GM12878 (cell line): ENCODE data around the gene KLHDC9. TPM values are rescaled to one million over a fixed set of nuclear protein-coding genes. Genes with fewer than 3 reads are reported as not detected.

Experiments used
- ATAC-seq: fragments of 200-7000 bp; cut with Tn5 transposase; 3 replicates; pipeline ENCODE4 v1.9.1; 2020; ENCODE audit warnings: mild to moderate bottlenecking, moderate library complexity
- BruUV-seq: library from RNA; stranded (reverse); fragments of 400-500 nt; replicated peaks from 2 replicates; lab custom pipeline; 2021; lab: Mats Ljungman, UMichigan
- CTCF ChIA-PET: fragments of 300-600 bp; sonication (Branson Sonifier 250); formaldehyde crosslinking; extraction: SDS; loops from one replicate; lab custom pipeline; 2021; ENCODE audit warnings: inconsistent platforms; lab: Yijun Ruan, JAX
- POLR2A ChIA-PET: fragments of 350-600 bp; formaldehyde crosslinking; extraction: SDS; loops from one replicate; lab custom pipeline; 2021; ENCODE audit warnings: inconsistent platforms; lab: Charles Lee
- RAD21 ChIA-PET: fragments of 300-600 bp; sonication (Branson Sonifier 250); formaldehyde crosslinking; loops from one replicate; lab custom pipeline; 2023; ENCODE audit warnings: antibody characterized with exemption; ENCODE audit not compliant: unreplicated experiment; lab: Charles Lee
- SMC1A ChIA-PET: fragments of 300-600 bp; sonication (Branson Sonifier 250); formaldehyde crosslinking; loops from one replicate; lab custom pipeline; 2023; ENCODE audit not compliant: unreplicated experiment, uncharacterized antibody; lab: Charles Lee
- DNase-seq: peaks from one replicate; pipeline ENCODE4 v3.0.0-alpha.2; 2011; ENCODE audit warnings: low read depth, low spot score
- FAIRE-seq: peaks from 3 replicates; lab custom pipeline; 2011; peaks lifted over from hg19 to GRCh38; lab: Jason Lieb, UNC
- H2AFZ ChIP-seq: 2 replicates; pipeline ENCODE4 v1.6.0; 2011; ENCODE audit warnings: low read depth, low read length, control low read depth; ENCODE audit not compliant: control insufficient read depth
- H3K27ac ChIP-seq: 2 replicates; pipeline ENCODE4 v1.5.1; 2011; ENCODE audit warnings: control low read depth; ENCODE audit not compliant: control insufficient read depth, insufficient read depth
- H3K27me3 ChIP-seq, 2 experiments: replicated peaks in 1 of 2; 2 replicates each; pipeline versions ENCODE4 v1.6.0 to v1.6.1; 2011; ENCODE audit warnings: low read length in 1 of 2; ENCODE audit not compliant: control insufficient read depth in 2 of 2, insufficient read depth in 2 of 2
- H3K36me3 ChIP-seq, 2 experiments: 2 replicates each; pipeline ENCODE4 v1.5.1; 2011; ENCODE audit warnings: low read length in 1 of 2; ENCODE audit not compliant: control insufficient read depth in 2 of 2, insufficient read depth in 2 of 2
- H3K4me1 ChIP-seq: 2 replicates; pipeline ENCODE4 v1.6.1; 2011; ENCODE audit warnings: mild to moderate bottlenecking, low read length, moderate library complexity, mixed read lengths; ENCODE audit not compliant: control insufficient read depth, insufficient read depth
- H3K4me2 ChIP-seq: 2 replicates; pipeline ENCODE4 v1.6.0; 2011; ENCODE audit warnings: control low read depth; ENCODE audit not compliant: control insufficient read depth, insufficient read depth
- H3K4me3 ChIP-seq: fragments of 200-600 bp; sonication (generic); 2 replicates; pipeline ENCODE4 v1.5.1; 2016
- H3K79me2 ChIP-seq: 2 replicates; pipeline ENCODE4 v1.6.0; 2011; ENCODE audit warnings: low read length; ENCODE audit not compliant: control insufficient read depth, insufficient read depth
- H3K9ac ChIP-seq: 2 replicates; pipeline ENCODE4 v1.8.0; 2011; ENCODE audit warnings: low read length, control low read depth, mixed read lengths; ENCODE audit not compliant: control insufficient read depth, insufficient read depth
- H3K9me3 ChIP-seq: replicated peaks from 3 replicates; pipeline ENCODE4 v1.5.1; 2011; ENCODE audit warnings: mild to moderate bottlenecking, low read length; ENCODE audit not compliant: control insufficient read depth, insufficient read depth
- H4K20me1 ChIP-seq: 2 replicates; pipeline ENCODE4 v1.6.0; 2011; ENCODE audit not compliant: control insufficient read depth, insufficient read depth
- ASH2L ChIP-seq: fragments of 300-600, 200-600 bp; sonication (generic); IDR thresholded peaks from 2 replicates; pipeline ENCODE4 v1.6.1; 2017; ENCODE audit warnings: low read depth, mild to moderate bottlenecking, borderline replicate concordance
- EED ChIP-seq: sonication (generic); IDR thresholded peaks from 2 replicates; pipeline ENCODE4 v1.6.1; 2016; ENCODE audit warnings: antibody characterized with exemption, low read depth
- GABPA ChIP-seq: IDR thresholded peaks from 2 replicates; pipeline ENCODE4 v1.6.1; 2014; ENCODE audit warnings: antibody characterized with exemption, low read depth, mild to moderate bottlenecking, inconsistent platforms
- IKZF2 ChIP-seq, 2 experiments: fragments of 450-650 bp; IDR thresholded peaks; 2 replicates each; pipeline ENCODE4 v1.6.1; 2017; ENCODE audit warnings: mild to moderate bottlenecking in 2 of 2, moderate library complexity in 2 of 2
- LARP7 ChIP-seq: fragments of 450-650 bp; IDR thresholded peaks from 2 replicates; pipeline ENCODE4 v1.6.1; 2017; ENCODE audit warnings: mild to moderate bottlenecking
- ZNF24 ChIP-seq: fragments of 450-650 bp; IDR thresholded peaks from 2 replicates; pipeline ENCODE4 v1.6.1; 2017; ENCODE audit warnings: antibody characterized with exemption, mild to moderate bottlenecking
- WGBS: methylation state at CpG from one replicate; pipeline ENCODE4 v1.1.6; 2016; ENCODE audit warnings: low lambda C conversion rate; ENCODE audit not compliant: insufficient replicate concordance, insufficient coverage; ENCODE audit errors: missing lambda C conversion rate; 5-methylcytosine and 5-hydroxymethylcytosine counted together
- in situ Hi-C: fragments of 300-500 bp; cut with MboI; formaldehyde crosslinking; loops from 9 replicates; pipeline ENCODE4 v1.14.3; 2018; ENCODE audit warnings: mixed read lengths
- intact Hi-C: fragments of 100-400 bp; cut with micrococcal nuclease; formaldehyde crosslinking; loops from one replicate; pipeline ENCODE4 v1.14.2; 2022; ENCODE audit not compliant: unreplicated experiment
- polyA plus RNA-seq, 11 experiments: library from polyadenylated mRNA; depleted of rRNA in 4 of 11; unstranded in 6 of 11; stranded (reverse) in 5 of 11; fragments of >200 nt; fragmentation: Nextera tagmentation in 4 of 11; fragmentation: Illumina TruSeq in 1 of 11; extraction: Ambion mirVana in 4 of 11; extraction: Trizol in 1 of 11; gene quantifications; 1 replicate in 1 of 11; 2 replicates in 10 of 11; pipeline versions ENCODE4 v1.2.1 to v1.2.3, GENCODE V29; 2011 to 2016; ENCODE audit warnings: inconsistent platforms in 2 of 11, missing spikeins in 2 of 11, low read depth in 1 of 11
- total RNA-seq, 4 experiments: library from RNA; depleted of rRNA in 3 of 4; stranded (reverse); fragments of >200 nt in 3 of 4; fragmentation: Illumina TruSeq in 1 of 4; extraction: Trizol in 1 of 4; gene quantifications; 2 replicates each; pipeline versions ENCODE4 v1.2.1 to v1.2.3, GENCODE V29; 2013 to 2021
- TF ChIP-seq, protein P1 (sequence below): fragments of 450-650 bp; IDR thresholded peaks from 2 replicates; pipeline ENCODE4 v1.6.1; 2017; ENCODE audit warnings: antibody characterized with exemption, mild to moderate bottlenecking, moderate library complexity
- TF ChIP-seq, protein P2 (sequence below): fragments of 450-650 bp; IDR thresholded peaks from 2 replicates; pipeline ENCODE4 v1.6.1; 2017; ENCODE audit warnings: low read depth, mild to moderate bottlenecking, moderate library complexity
- TF ChIP-seq, protein P3 (sequence below): IDR thresholded peaks from 2 replicates; pipeline ENCODE4 v1.6.1; 2011; ENCODE audit warnings: low read depth, low read length, improper control_type of control experiment, borderline replicate concordance
- TF ChIP-seq, protein P4 (sequence below): IDR thresholded peaks from 2 replicates; pipeline ENCODE4 v1.6.1; 2011; ENCODE audit warnings: borderline replicate concordance, low read depth, mild to moderate bottlenecking, moderate library complexity, low read length; ENCODE audit not compliant: insufficient read depth, poor library complexity, severe bottlenecking
- TF ChIP-seq, protein P5 (sequence below): IDR thresholded peaks from 2 replicates; pipeline ENCODE4 v1.6.1; 2012; ENCODE audit warnings: low read depth, low read length, improper control_type of control experiment
- TF ChIP-seq, protein P6 (sequence below): IDR thresholded peaks from 2 replicates; pipeline ENCODE4 v1.6.1; 2012; ENCODE audit warnings: low read length, inconsistent platforms

The KLHDC9 gene
- total and polyA plus RNA-seq, 10 of the 15 experiments (the other 5 are each of a cell fraction or from before 2014, with no cell fraction given) = 0.66 to 4.9 (median 2.6) TPM

DNA sequence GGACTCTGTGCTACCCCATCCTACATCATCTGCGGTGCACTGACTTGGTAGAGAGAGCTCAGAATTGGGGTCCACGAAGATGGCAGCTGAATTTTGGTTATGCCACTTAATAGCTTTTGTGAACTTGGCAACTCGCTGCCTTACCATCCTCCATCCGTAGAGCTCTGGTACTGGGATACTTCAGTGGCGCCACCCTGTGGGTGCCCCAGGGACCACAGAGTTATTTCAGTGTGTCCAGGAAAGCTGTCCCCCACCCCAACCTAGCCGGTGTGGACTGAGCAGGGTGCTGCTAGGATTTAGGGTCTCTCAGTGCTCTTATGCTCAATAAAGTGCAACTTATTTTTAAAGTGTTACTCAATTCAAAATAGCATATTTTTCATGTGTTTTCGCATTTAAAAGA lies 43.4 kb upstream of the KLHDC9 start (continued):
- TF ChIP-seq, protein P1, sequence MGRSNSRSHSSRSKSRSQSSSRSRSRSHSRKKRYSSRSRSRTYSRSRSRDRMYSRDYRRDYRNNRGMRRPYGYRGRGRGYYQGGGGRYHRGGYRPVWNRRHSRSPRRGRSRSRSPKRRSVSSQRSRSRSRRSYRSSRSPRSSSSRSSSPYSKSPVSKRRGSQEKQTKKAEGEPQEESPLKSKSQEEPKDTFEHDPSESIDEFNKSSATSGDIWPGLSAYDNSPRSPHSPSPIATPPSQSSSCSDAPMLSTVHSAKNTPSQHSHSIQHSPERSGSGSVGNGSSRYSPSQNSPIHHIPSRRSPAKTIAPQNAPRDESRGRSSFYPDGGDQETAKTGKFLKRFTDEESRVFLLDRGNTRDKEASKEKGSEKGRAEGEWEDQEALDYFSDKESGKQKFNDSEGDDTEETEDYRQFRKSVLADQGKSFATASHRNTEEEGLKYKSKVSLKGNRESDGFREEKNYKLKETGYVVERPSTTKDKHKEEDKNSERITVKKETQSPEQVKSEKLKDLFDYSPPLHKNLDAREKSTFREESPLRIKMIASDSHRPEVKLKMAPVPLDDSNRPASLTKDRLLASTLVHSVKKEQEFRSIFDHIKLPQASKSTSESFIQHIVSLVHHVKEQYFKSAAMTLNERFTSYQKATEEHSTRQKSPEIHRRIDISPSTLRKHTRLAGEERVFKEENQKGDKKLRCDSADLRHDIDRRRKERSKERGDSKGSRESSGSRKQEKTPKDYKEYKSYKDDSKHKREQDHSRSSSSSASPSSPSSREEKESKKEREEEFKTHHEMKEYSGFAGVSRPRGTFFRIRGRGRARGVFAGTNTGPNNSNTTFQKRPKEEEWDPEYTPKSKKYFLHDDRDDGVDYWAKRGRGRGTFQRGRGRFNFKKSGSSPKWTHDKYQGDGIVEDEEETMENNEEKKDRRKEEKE = no peak
- TF ChIP-seq, all 136 proteins: peak for 0

DNA sequence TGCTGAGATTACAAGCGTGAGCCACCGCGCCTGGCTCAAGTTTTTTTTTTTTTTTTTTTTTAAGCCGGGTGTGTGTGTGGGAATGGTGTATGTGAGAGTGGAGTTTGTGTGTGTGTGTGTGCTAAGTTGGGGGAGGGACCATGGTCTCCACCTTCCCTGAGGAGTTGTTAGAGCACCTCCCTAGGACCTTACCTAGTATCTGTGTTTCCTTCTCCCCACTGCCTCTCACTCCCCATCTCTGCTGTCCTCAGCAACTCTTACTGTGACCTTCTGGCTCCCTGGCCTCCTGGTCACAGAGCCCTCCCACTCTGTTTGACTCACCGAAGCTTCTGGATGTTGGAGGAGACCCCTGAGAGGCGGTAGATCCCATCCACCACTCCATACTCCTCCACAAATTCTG lies 38.9 kb upstream of the KLHDC9 start:
- no peaks in the 10 kb centered on the region for H4K20me1 ChIP-seq
- RAD21 ChIA-PET = interaction anchor here (0.9 kb wide), 1 partner anchor 13 kb away, joined by 4 read pairs; no protein-coding TSS in a partner anchor
- intact Hi-C loops = no loop called here
- H3K9ac ChIP-seq = no peak overlapping the region
- H3K27ac ChIP-seq = peak overlapping the region; percentile 40
- FAIRE-seq = no peak
- no peak overlapping the region for H2AFZ ChIP-seq
- no peak for DNase-seq
- ATAC-seq = no peak
- 95% methylated on average over 6 of the region's 6 CpGs for WGBS
- POLR2A ChIA-PET = interaction anchor here (1.1 to 1.6 kb wide), 2 partner anchors 12 to 27 kb away, joined by 3 to 15 read pairs; no protein-coding TSS in a partner anchor
- no peaks in the 10 kb centered on the region for H3K9me3 ChIP-seq
- no peak overlapping the region for H3K4me3 ChIP-seq
- CTCF ChIA-PET = interaction anchor here (1.0 to 1.2 kb wide), 3 partner anchors 12 to 69 kb away, joined by 3 to 4 read pairs (median 3); partner anchors contain the start of gene USF1
- H3K4me1 ChIP-seq = peaks cover 9% of the 10 kb centered on the region; the same call in 1 of the 2 replicates
- no peak overlapping the region for H3K4me2 ChIP-seq
- H3K27me3 ChIP-seq = no peaks in the 10 kb centered on the region
- peaks cover 25% of the 10 kb centered on the region for H3K79me2 ChIP-seq
- H3K36me3 ChIP-seq = peaks cover 10 to 12% of the 10 kb centered on the region in 2 experiments
- SMC1A ChIA-PET = interaction anchor here (0.6 to 2.5 kb wide), 6 partner anchors 9 to 232 kb away, joined by 3 to 10 read pairs (median 4); partner anchors contain the start of genes ARHGAP30, KLHDC9 and USF1
- in situ Hi-C loops = no loop called here
- BruUV-seq = no TSS peak
- TF ChIP-seq ASH2L (no peak), EED (no peak), GABPA (no peak), IKZF2 (IDR thresholded peaks at IDR 0.05) (no peak), LARP7 (no peak), ZNF24 (no peak)
- TF ChIP-seq, protein P2, sequence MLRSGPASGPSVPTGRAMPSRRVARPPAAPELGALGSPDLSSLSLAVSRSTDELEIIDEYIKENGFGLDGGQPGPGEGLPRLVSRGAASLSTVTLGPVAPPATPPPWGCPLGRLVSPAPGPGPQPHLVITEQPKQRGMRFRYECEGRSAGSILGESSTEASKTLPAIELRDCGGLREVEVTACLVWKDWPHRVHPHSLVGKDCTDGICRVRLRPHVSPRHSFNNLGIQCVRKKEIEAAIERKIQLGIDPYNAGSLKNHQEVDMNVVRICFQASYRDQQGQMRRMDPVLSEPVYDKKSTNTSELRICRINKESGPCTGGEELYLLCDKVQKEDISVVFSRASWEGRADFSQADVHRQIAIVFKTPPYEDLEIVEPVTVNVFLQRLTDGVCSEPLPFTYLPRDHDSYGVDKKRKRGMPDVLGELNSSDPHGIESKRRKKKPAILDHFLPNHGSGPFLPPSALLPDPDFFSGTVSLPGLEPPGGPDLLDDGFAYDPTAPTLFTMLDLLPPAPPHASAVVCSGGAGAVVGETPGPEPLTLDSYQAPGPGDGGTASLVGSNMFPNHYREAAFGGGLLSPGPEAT = no peak
- TF ChIP-seq, protein P3, sequence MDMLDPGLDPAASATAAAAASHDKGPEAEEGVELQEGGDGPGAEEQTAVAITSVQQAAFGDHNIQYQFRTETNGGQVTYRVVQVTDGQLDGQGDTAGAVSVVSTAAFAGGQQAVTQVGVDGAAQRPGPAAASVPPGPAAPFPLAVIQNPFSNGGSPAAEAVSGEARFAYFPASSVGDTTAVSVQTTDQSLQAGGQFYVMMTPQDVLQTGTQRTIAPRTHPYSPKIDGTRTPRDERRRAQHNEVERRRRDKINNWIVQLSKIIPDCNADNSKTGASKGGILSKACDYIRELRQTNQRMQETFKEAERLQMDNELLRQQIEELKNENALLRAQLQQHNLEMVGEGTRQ = no peak
- TF ChIP-seq, protein P4, sequence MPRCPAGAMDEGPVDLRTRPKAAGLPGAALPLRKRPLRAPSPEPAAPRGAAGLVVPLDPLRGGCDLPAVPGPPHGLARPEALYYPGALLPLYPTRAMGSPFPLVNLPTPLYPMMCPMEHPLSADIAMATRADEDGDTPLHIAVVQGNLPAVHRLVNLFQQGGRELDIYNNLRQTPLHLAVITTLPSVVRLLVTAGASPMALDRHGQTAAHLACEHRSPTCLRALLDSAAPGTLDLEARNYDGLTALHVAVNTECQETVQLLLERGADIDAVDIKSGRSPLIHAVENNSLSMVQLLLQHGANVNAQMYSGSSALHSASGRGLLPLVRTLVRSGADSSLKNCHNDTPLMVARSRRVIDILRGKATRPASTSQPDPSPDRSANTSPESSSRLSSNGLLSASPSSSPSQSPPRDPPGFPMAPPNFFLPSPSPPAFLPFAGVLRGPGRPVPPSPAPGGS = no peak
- TF ChIP-seq, protein P5, sequence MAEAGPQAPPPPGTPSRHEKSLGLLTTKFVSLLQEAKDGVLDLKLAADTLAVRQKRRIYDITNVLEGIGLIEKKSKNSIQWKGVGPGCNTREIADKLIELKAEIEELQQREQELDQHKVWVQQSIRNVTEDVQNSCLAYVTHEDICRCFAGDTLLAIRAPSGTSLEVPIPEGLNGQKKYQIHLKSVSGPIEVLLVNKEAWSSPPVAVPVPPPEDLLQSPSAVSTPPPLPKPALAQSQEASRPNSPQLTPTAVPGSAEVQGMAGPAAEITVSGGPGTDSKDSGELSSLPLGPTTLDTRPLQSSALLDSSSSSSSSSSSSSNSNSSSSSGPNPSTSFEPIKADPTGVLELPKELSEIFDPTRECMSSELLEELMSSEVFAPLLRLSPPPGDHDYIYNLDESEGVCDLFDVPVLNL = no peak
- TF ChIP-seq, protein P6, sequence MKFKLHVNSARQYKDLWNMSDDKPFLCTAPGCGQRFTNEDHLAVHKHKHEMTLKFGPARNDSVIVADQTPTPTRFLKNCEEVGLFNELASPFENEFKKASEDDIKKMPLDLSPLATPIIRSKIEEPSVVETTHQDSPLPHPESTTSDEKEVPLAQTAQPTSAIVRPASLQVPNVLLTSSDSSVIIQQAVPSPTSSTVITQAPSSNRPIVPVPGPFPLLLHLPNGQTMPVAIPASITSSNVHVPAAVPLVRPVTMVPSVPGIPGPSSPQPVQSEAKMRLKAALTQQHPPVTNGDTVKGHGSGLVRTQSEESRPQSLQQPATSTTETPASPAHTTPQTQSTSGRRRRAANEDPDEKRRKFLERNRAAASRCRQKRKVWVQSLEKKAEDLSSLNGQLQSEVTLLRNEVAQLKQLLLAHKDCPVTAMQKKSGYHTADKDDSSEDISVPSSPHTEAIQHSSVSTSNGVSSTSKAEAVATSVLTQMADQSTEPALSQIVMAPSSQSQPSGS = no peak
